K562 (cell line): ENCODE results near the gene ACTL6A. TPM values are rescaled to one million over a fixed set of nuclear protein-coding genes. Genes with fewer than 3 reads are reported as not detected.

Experiments
- ATAC-seq: fragments of 200-7000 bp; cut with Tn5 transposase; 3 replicates; pipeline ENCODE4 v1.9.1; 2020; ENCODE audit warnings: moderate library complexity
- BruUV-seq: library from RNA; stranded (reverse); fragments of 400-500 nt; replicated peaks from 2 replicates; lab custom pipeline; 2021; lab: Mats Ljungman, UMichigan
- CTCF ChIA-PET: fragments of 300-600 bp; formaldehyde crosslinking; extraction: SDS; loops from one replicate; lab custom pipeline; 2021; ENCODE audit warnings: low intra/inter-chr PET ratio; lab: Yijun Ruan, JAX
- POLR2A ChIA-PET: fragments of 300-600, 350-650 bp; sonication (Branson Sonifier 250); formaldehyde crosslinking; extraction: SDS; loops from one replicate; lab custom pipeline; 2021; ENCODE audit warnings: antibody characterized with exemption, inconsistent platforms; lab: Yijun Ruan, JAX
- DNase-seq, 4 experiments: peaks; one replicate each; pipeline versions ENCODE4 v3.0.0 to v3.0.0-alpha.2; 2011 to 2018; ENCODE audit warnings: low spot score in 3 of 4, mixed read lengths in 3 of 4; ENCODE audit errors: extremely low read depth in 1 of 4
- FAIRE-seq: peaks from 2 replicates; lab custom pipeline; 2011; peaks lifted over from hg19 to GRCh38; lab: Jason Lieb, UNC
- H2AFZ ChIP-seq: 2 replicates; pipeline ENCODE4 v1.6.0; 2011; ENCODE audit warnings: low read depth, low read length, control low read depth, inconsistent platforms
- H3K27ac ChIP-seq: fragments of 200-600 bp; 3 replicates; pipeline ENCODE4 v1.8.0; 2011; ENCODE audit warnings: low read depth, mild to moderate bottlenecking, control low read depth, inconsistent platforms, low read length, moderate library complexity, mixed read lengths; ENCODE audit errors: extremely low read depth
- H3K27me3 ChIP-seq, 2 experiments: fragments of 300-600 bp in 1 of 2; 2 replicates in 1 of 2; 3 replicates in 1 of 2; pipeline versions ENCODE4 v1.6.0 to v1.8.0; 2011; ENCODE audit warnings: inconsistent platforms in 2 of 2, low read length in 2 of 2, mild to moderate bottlenecking in 1 of 2, mixed read lengths in 1 of 2, moderate library complexity in 1 of 2; ENCODE audit not compliant: control insufficient read depth in 2 of 2, insufficient read depth in 2 of 2
- H3K36me3 ChIP-seq: fragments of 300-600 bp; 3 replicates; pipeline ENCODE4 v1.8.0; 2011; ENCODE audit warnings: mild to moderate bottlenecking, low read length, inconsistent platforms; ENCODE audit not compliant: control insufficient read depth, insufficient read depth
- H3K4me1 ChIP-seq, 2 experiments: fragments of 200-600 bp in 1 of 2; replicated peaks in 1 of 2; 2 replicates in 1 of 2; 3 replicates in 1 of 2; pipeline versions ENCODE4 v1.5.1 to v1.8.0; 2011; ENCODE audit warnings: inconsistent platforms in 2 of 2, low read length in 2 of 2, mild to moderate bottlenecking in 1 of 2, mixed read lengths in 1 of 2, moderate library complexity in 1 of 2; ENCODE audit not compliant: control insufficient read depth in 2 of 2, insufficient read depth in 2 of 2
- H3K4me2 ChIP-seq: 2 replicates; pipeline ENCODE4 v1.6.1; 2011; ENCODE audit warnings: low read length, control low read depth, inconsistent platforms, mixed read lengths; ENCODE audit not compliant: insufficient read depth
- H3K4me3 ChIP-seq: fragments of 200-600 bp; sonication (generic), shearing (Covaris generic); 2 replicates; pipeline ENCODE4 v1.5.1; 2016; ENCODE audit warnings: control low read depth, inconsistent platforms
- H3K79me2 ChIP-seq: fragments of 200-600 bp; 3 replicates; pipeline ENCODE4 v1.8.0; 2011; ENCODE audit warnings: low read length, inconsistent platforms; ENCODE audit not compliant: control insufficient read depth, insufficient read depth
- H3K9ac ChIP-seq, 2 experiments: 2 replicates each; pipeline versions ENCODE4 v1.6.0 to v1.6.1; 2011; ENCODE audit warnings: low read depth in 2 of 2, low read length in 2 of 2, control low read depth in 1 of 2, inconsistent platforms in 1 of 2, mild to moderate bottlenecking in 1 of 2, mixed read lengths in 1 of 2; ENCODE audit not compliant: insufficient read depth in 1 of 2
- H3K9me1 ChIP-seq: one replicate; pipeline ENCODE4 v1.6.0; 2011; ENCODE audit warnings: inconsistent platforms, mild to moderate bottlenecking, low read length, moderate library complexity; ENCODE audit not compliant: control insufficient read depth, insufficient read depth
- H3K9me3 ChIP-seq: replicated peaks from 2 replicates; pipeline ENCODE4 v1.5.1; 2011; ENCODE audit warnings: low read depth, low read length, inconsistent platforms; ENCODE audit not compliant: control insufficient read depth, insufficient read depth
- H4K20me1 ChIP-seq: replicated peaks from 2 replicates; pipeline ENCODE4 v1.6.1; 2011; ENCODE audit warnings: low read length, inconsistent platforms, mixed read lengths; ENCODE audit not compliant: control insufficient read depth, insufficient read depth
- FOXO4 ChIP-seq: fragments of 450-650 bp; formaldehyde crosslinking; IDR thresholded peaks from 2 replicates; pipeline ENCODE4 v1.4.0; 2020; ENCODE audit warnings: mild to moderate bottlenecking, moderate library complexity
- KDM5B ChIP-seq: fragments of 200-600 bp; sonication (generic); IDR thresholded peaks from 2 replicates; pipeline ENCODE4 v1.6.1; 2012; ENCODE audit warnings: low read depth, mild to moderate bottlenecking, moderate library complexity, low read length, control low read depth, inconsistent platforms; ENCODE audit not compliant: insufficient replicate concordance
- MED1 ChIP-seq: sonication (generic); formaldehyde crosslinking; IDR thresholded peaks from 2 replicates; pipeline ENCODE4 v1.8.1; 2023; ENCODE audit warnings: missing genetic modification reagents, borderline replicate concordance
- MYC ChIP-seq, 2 experiments: fragments of 250-450 bp in 1 of 2; sonication (Bioruptor Pico) in 1 of 2; IDR thresholded peaks; 2 replicates each; pipeline versions ENCODE4 v1.5.1 to v1.6.1; 2012 to 2021; ENCODE audit warnings: low read depth in 2 of 2, borderline replicate concordance in 1 of 2, improper control_type of control experiment in 1 of 2, low read length in 1 of 2, mild to moderate bottlenecking in 1 of 2, moderate library complexity in 1 of 2
- NUFIP1 ChIP-seq: fragments of 450-650 bp; IDR thresholded peaks from 2 replicates; pipeline ENCODE4 v1.6.1; 2018; ENCODE audit not compliant: partially characterized antibody
- PHF21A ChIP-seq: fragments of 450-650 bp; IDR thresholded peaks from 2 replicates; pipeline ENCODE4 v1.6.1; 2017; ENCODE audit warnings: low read depth, borderline replicate concordance
- RBFOX2 ChIP-seq: fragments of 200-400 bp; formaldehyde crosslinking; IDR thresholded peaks from 2 replicates; pipeline ENCODE4 v1.6.1; 2017; ENCODE audit warnings: low read depth, mild to moderate bottlenecking, low read length, moderate library complexity
- RBM17 ChIP-seq: fragments of 200-400 bp; formaldehyde crosslinking; IDR thresholded peaks from 2 replicates; pipeline ENCODE4 v1.6.1; 2017; ENCODE audit warnings: low read depth, mild to moderate bottlenecking, low read length, borderline replicate concordance
- RUNX1 ChIP-seq: sonication (generic); IDR thresholded peaks from 2 replicates; pipeline ENCODE4 v1.6.1; 2016; ENCODE audit warnings: antibody characterized with exemption, low read depth
- ZNF263 ChIP-seq: sonication (generic); formaldehyde crosslinking; IDR thresholded peaks from 2 replicates; pipeline ENCODE4 v1.8.0; 2022; ENCODE audit warnings: mild to moderate bottlenecking, missing genetic modification reagents, borderline replicate concordance
- ZNF589 ChIP-seq: fragments of 200-800 bp; sonication (Bioruptor generic); IDR thresholded peaks from 2 replicates; pipeline ENCODE4 v1.6.1; 2016; ENCODE audit warnings: low read depth, missing genetic modification characterization, missing compliant biosample characterization
- WGBS: fragments of 100-300 bp; shearing (Covaris generic); methylation state at CpG from one replicate; pipeline ENCODE4 v1.1.6; 2016; ENCODE audit warnings: low coverage, mixed read lengths; ENCODE audit not compliant: insufficient coverage; ENCODE audit errors: missing lambda C conversion rate; 5-methylcytosine and 5-hydroxymethylcytosine counted together
- in situ Hi-C: fragments of 300-500 bp; cut with MboI; formaldehyde crosslinking; loops from 4 replicates; pipeline ENCODE4 v1.15.0; 2018; ENCODE audit warnings: inconsistent platforms, mixed read lengths
- intact Hi-C: fragments of 100-400 bp; cut with micrococcal nuclease; formaldehyde crosslinking; loops from 2 replicates; pipeline ENCODE4 v1.14.2; 2022
- polyA plus RNA-seq, 8 experiments: library from polyadenylated mRNA; depleted of rRNA in 4 of 8; stranded (reverse) in 5 of 8; unstranded in 3 of 8; fragments of >200 nt; fragmentation: Nextera tagmentation in 2 of 8; fragmentation: Illumina TruSeq in 1 of 8; extraction: Ambion mirVana in 2 of 8; extraction: Trizol in 1 of 8; gene quantifications; 2 replicates each; pipeline versions ENCODE4 v1.2.1 to v1.2.3, GENCODE V29; 2011 to 2014; ENCODE audit warnings: inconsistent platforms in 1 of 8, missing spikeins in 1 of 8
- total RNA-seq, 7 experiments: library from RNA; depleted of rRNA in 6 of 7; stranded (reverse); fragments of >200 nt in 6 of 7; fragmentation: Illumina TruSeq in 2 of 7; extraction: Trizol in 2 of 7; gene quantifications; 2 replicates each; pipeline versions ENCODE4 v1.2.1 to v1.2.3, GENCODE V29; 2011 to 2021; ENCODE audit warnings: low replicate concordance in 1 of 7
- TF ChIP-seq, protein P1 (sequence below): fragments of 200-800 bp; sonication (Bioruptor generic); IDR thresholded peaks from 2 replicates; pipeline ENCODE4 v1.6.1; 2017; ENCODE audit warnings: missing genetic modification characterization, missing compliant biosample characterization
- TF ChIP-seq, protein P2 (sequence below): fragments of 250-450 bp; sonication (Bioruptor Pico); IDR thresholded peaks from 2 replicates; pipeline ENCODE4 v1.4.0; 2020; ENCODE audit warnings: borderline replicate concordance

The ACTL6A gene
- total and polyA plus RNA-seq, 9 of the 15 experiments (the other 6 are each of a cell fraction or from before 2014, with no cell fraction given): 107 to 243 (median 157) TPM

GRCh38 chr3:179560791-179561190, 1.9 kb upstream of the ACTL6A start:
- FAIRE-seq (no peak), ATAC-seq (no peak), DNase-seq (no peak)
- no peaks in the 10 kb centered on the region for H3K9me3 ChIP-seq
- no peak overlapping the region for H2AFZ ChIP-seq
- H3K9me1 ChIP-seq: no peaks in the 10 kb centered on the region
- peaks cover 27% of the 10 kb centered on the region for H3K79me2 ChIP-seq
- BruUV-seq: no TSS peak
- in situ Hi-C loops (loop anchor here (5.0 to 25.0 kb wide), 2 partner anchors 233 to 548 kb away; no protein-coding TSS in a partner anchor), intact Hi-C loops (loop anchor here (2.0 kb wide), 1 partner anchor 492 kb away; no protein-coding TSS in a partner anchor)
- 0 out of 3 replicates have a peak, but pooled peaks cover 1% of the 10 kb centered on the region for H3K36me3 ChIP-seq
- no peaks in the 10 kb centered on the region; the same call in 1 of the 2 replicates for H4K20me1 ChIP-seq
- peaks cover 8 to 9% of the 10 kb centered on the region in 2 experiments; a peak in 3 of 5 replicates for H3K4me1 ChIP-seq
- no peak overlapping the region for H3K9ac ChIP-seq
- H3K27me3 ChIP-seq: no peaks in the 10 kb centered on the region
- TF ChIP-seq ZNF589 (CRISPR knock-in tag) (no peak), NUFIP1 (no peak), RUNX1 (no peak), KDM5B (no peak), MYC (IDR thresholded peaks at IDR 0.05; ENCODE audit: low read depth, low read length) (no peak), MYC (CRISPR knock-in tag; IDR thresholded peaks at IDR 0.05; ENCODE audit: borderline replicate concordance, low read depth) (no peak), PHF21A (no peak), RBM17 (no peak), ZNF263 (CRISPR knock-in tag) (no peak), MED1 (CRISPR knock-in tag) (no peak), FOXO4 (no peak), RBFOX2 (no peak)
- TF ChIP-seq, protein P1, sequence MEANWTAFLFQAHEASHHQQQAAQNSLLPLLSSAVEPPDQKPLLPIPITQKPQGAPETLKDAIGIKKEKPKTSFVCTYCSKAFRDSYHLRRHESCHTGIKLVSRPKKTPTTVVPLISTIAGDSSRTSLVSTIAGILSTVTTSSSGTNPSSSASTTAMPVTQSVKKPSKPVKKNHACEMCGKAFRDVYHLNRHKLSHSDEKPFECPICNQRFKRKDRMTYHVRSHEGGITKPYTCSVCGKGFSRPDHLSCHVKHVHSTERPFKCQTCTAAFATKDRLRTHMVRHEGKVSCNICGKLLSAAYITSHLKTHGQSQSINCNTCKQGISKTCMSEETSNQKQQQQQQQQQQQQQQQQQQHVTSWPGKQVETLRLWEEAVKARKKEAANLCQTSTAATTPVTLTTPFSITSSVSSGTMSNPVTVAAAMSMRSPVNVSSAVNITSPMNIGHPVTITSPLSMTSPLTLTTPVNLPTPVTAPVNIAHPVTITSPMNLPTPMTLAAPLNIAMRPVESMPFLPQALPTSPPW (CRISPR knock-in tag): no peak
- TF ChIP-seq, protein P2, sequence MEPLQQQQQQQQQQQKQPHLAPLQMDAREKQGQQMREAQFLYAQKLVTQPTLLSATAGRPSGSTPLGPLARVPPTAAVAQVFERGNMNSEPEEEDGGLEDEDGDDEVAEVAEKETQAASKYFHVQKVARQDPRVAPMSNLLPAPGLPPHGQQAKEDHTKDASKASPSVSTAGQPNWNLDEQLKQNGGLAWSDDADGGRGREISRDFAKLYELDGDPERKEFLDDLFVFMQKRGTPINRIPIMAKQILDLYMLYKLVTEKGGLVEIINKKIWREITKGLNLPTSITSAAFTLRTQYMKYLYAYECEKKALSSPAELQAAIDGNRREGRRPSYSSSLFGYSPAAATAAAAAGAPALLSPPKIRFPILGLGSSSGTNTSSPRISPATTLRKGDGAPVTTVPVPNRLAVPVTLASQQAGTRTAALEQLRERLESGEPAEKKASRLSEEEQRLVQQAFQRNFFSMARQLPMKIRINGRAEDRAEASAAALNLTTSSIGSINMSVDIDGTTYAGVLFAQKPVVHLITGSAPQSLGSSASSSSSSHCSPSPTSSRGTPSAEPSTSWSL: no peak
- no peak overlapping the region for H3K27ac ChIP-seq
- ChIA-PET CTCF (interaction anchor here (0.7 kb wide), 1 partner anchor 111 kb away, joined by 5 read pairs; no protein-coding TSS in a partner anchor), POLR2A (interaction anchor here (0.7 kb wide), 1 partner anchor 233 kb away, joined by 4 read pairs; no protein-coding TSS in a partner anchor)
- H3K4me3 ChIP-seq: no peak overlapping the region
- WGBS: no CpG with 5 or more reads among the region's 1 CpG
- no peak overlapping the region for H3K4me2 ChIP-seq
